HEK293 (cell line): ENCODE data around the gene KREMEN1.
A peak's percentile ranks its signal among the peaks of the same experiment; 100 is the strongest.

Experiments used
- BCL11B ChIP-seq: fragments of 450-650 bp; formaldehyde crosslinking; IDR thresholded peaks from 2 replicates; pipeline ENCODE4 v1.5.1; 2016; ENCODE audit warnings: low read depth, missing biosample characterization, missing genetic modification characterization
- GLI4 ChIP-seq: fragments of 450-650 bp; formaldehyde crosslinking; IDR thresholded peaks from 2 replicates; pipeline ENCODE4 v1.5.1; 2016; ENCODE audit warnings: missing biosample characterization, missing genetic modification characterization
- GLIS2 ChIP-seq: fragments of 450-650 bp; formaldehyde crosslinking; IDR thresholded peaks from 2 replicates; pipeline ENCODE4 v1.5.1; 2016; ENCODE audit warnings: missing biosample characterization, missing genetic modification characterization
- KLF1 ChIP-seq: fragments of 450-650 bp; formaldehyde crosslinking; IDR thresholded peaks from 2 replicates; pipeline ENCODE4 v1.5.1; 2016; ENCODE audit warnings: missing biosample characterization, missing genetic modification characterization
- KLF10 ChIP-seq: fragments of 450-650 bp; IDR thresholded peaks from 2 replicates; pipeline ENCODE4 v1.5.1; 2018; ENCODE audit warnings: missing biosample characterization, mild to moderate bottlenecking, missing genetic modification characterization
- KLF16 ChIP-seq: fragments of 450-650 bp; formaldehyde crosslinking; IDR thresholded peaks from 2 replicates; pipeline ENCODE4 v1.5.1; 2017; ENCODE audit warnings: missing biosample characterization, missing genetic modification characterization
- PATZ1 ChIP-seq: fragments of 450-650 bp; formaldehyde crosslinking; IDR thresholded peaks from 2 replicates; pipeline ENCODE4 v1.5.1; 2016; ENCODE audit warnings: missing biosample characterization, missing genetic modification characterization
- PRDM10 ChIP-seq: fragments of 450-650 bp; formaldehyde crosslinking; IDR thresholded peaks from 2 replicates; pipeline ENCODE4 v1.5.1; 2016; ENCODE audit warnings: missing biosample characterization, missing genetic modification characterization
- PRDM4 ChIP-seq: fragments of 450-650 bp; formaldehyde crosslinking; IDR thresholded peaks from 2 replicates; pipeline ENCODE4 v1.5.1; 2017; ENCODE audit warnings: missing biosample characterization, missing genetic modification characterization
- REST ChIP-seq: fragments of 450-650 bp; formaldehyde crosslinking; IDR thresholded peaks from 2 replicates; pipeline ENCODE4 v1.5.1; 2016; ENCODE audit warnings: missing biosample characterization, missing genetic modification characterization
- ZNF214 ChIP-seq: fragments of 450-650 bp; formaldehyde crosslinking; IDR thresholded peaks from 2 replicates; pipeline ENCODE4 v1.5.1; 2017; ENCODE audit warnings: missing biosample characterization, mild to moderate bottlenecking, missing genetic modification characterization, borderline replicate concordance
- ZNF24 ChIP-seq: fragments of 450-650 bp; formaldehyde crosslinking; IDR thresholded peaks from 2 replicates; pipeline ENCODE4 v1.5.1; 2016; ENCODE audit warnings: missing biosample characterization, missing genetic modification characterization
- ZNF324 ChIP-seq: fragments of 450-650 bp; formaldehyde crosslinking; IDR thresholded peaks from 2 replicates; pipeline ENCODE4 v1.5.1; 2016; ENCODE audit warnings: missing biosample characterization, missing genetic modification characterization
- ZNF37A ChIP-seq: fragments of 450-650 bp; IDR thresholded peaks from 2 replicates; pipeline ENCODE4 v1.5.1; 2018; ENCODE audit warnings: missing biosample characterization, missing genetic modification characterization
- ZNF488 ChIP-seq: fragments of 450-650 bp; formaldehyde crosslinking; IDR thresholded peaks from 2 replicates; pipeline ENCODE4 v1.5.1; 2016; ENCODE audit warnings: missing biosample characterization, missing genetic modification characterization
- ZNF544 ChIP-seq: fragments of 450-650 bp; formaldehyde crosslinking; IDR thresholded peaks from 2 replicates; pipeline ENCODE4 v1.5.0; 2017; ENCODE audit warnings: missing biosample characterization, missing genetic modification characterization
- ZNF561 ChIP-seq: fragments of 450-650 bp; IDR thresholded peaks from 2 replicates; pipeline ENCODE4 v1.5.1; 2018; ENCODE audit warnings: missing biosample characterization, missing genetic modification characterization, borderline replicate concordance
- ZNF626 ChIP-seq: fragments of 450-650 bp; sonication (Bioruptor Pico); formaldehyde crosslinking; IDR thresholded peaks from 2 replicates; pipeline ENCODE4 v1.5.1; 2018; ENCODE audit warnings: missing biosample characterization, missing genetic modification characterization, inconsistent platforms
- ZNF629 ChIP-seq: fragments of 450-650 bp; formaldehyde crosslinking; IDR thresholded peaks from 2 replicates; pipeline ENCODE4 v1.5.1; 2017; ENCODE audit warnings: missing biosample characterization, missing genetic modification characterization
- ZNF639 ChIP-seq: fragments of 450-650 bp; formaldehyde crosslinking; IDR thresholded peaks from 2 replicates; pipeline ENCODE4 v1.5.1; 2016; ENCODE audit warnings: missing biosample characterization, missing genetic modification characterization
- ZNF76 ChIP-seq: fragments of 450-650 bp; formaldehyde crosslinking; IDR thresholded peaks from 2 replicates; pipeline ENCODE4; 2016; ENCODE audit warnings: low read depth, missing biosample characterization, missing genetic modification characterization, borderline replicate concordance
- ZNF768 ChIP-seq: fragments of 450-650 bp; formaldehyde crosslinking; IDR thresholded peaks from 2 replicates; pipeline ENCODE4 v1.5.1; 2018; ENCODE audit warnings: missing biosample characterization, mild to moderate bottlenecking, missing genetic modification characterization
- ZSCAN18 ChIP-seq: fragments of 450-650 bp; formaldehyde crosslinking; IDR thresholded peaks from 2 replicates; pipeline ENCODE4 v1.5.1; 2016; ENCODE audit warnings: missing biosample characterization, missing genetic modification characterization

Gene KREMEN1

GRCh38 chr22:29080106-29080975, 7.5 kb downstream of the KREMEN1 start (continued):
- TF ChIP-seq KLF1 (tag by site-specific recombination) (peak; percentile 55; the same call in 1 of the 2 replicates), PRDM10 (tag by site-specific recombination) (peak; percentile 37; the same call in 1 of the 2 replicates), BCL11B (no peak), ZNF37A (tag by site-specific recombination) (no peak), ZNF544 (tag by site-specific recombination) (no peak), ZNF639 (tag by site-specific recombination) (no peak), ZNF626 (tag by site-specific recombination) (no peak), ZNF324 (tag by site-specific recombination) (no peak), KLF16 (tag by site-specific recombination) (peak; percentile 47; the same call in 1 of the 2 replicates), ZNF24 (tag by site-specific recombination) (0 out of 2 replicates have a peak, but pooled peaks have one; percentile 45), PATZ1 (tag by site-specific recombination) (peak; percentile 69), ZNF76 (no peak), REST (tag by site-specific recombination) (no peak), PRDM4 (tag by site-specific recombination) (peak; percentile 50; the same call in 1 of the 2 replicates), ZSCAN18 (no peak), KLF10 (tag by site-specific recombination) (peak; percentile 70), ZNF561 (tag by site-specific recombination) (peak; percentile 76; the same call in 1 of the 2 replicates), ZNF629 (peak; percentile 49), GLI4 (tag by site-specific recombination) (no peak), ZNF214 (no peak), ZNF488 (tag by site-specific recombination) (no peak), ZNF768 (tag by site-specific recombination) (no peak), GLIS2 (tag by site-specific recombination) (no peak)
